GM19043 (cell line): Measurements from ENCODE around the gene TBL2.
"Not testable (repeated sequence)": the region's sequence is repeated elsewhere in the genome, so short reads cannot be mapped to it uniquely, and the experiment has no call there.

Experiments
- ATAC-seq: cut with Tn5 transposase; IDR thresholded peaks from one replicate; pipeline ENCODE4 v1.9.1; 2021; ENCODE audit warnings: low read depth; ENCODE audit not compliant: unreplicated experiment

Gene TBL2

GRCh38 chr7:73570977-73571376, 7.4 kb downstream of the TBL2 start:
- ATAC-seq, result no peak

GRCh38 chr7:73570521-73570920, 7.9 kb downstream of the TBL2 start:
- no peak for ATAC-seq

- no peak for ATAC-seq
Measured at GRCh38 chr7:73569042-73569608, 9.3 kb downstream of the TBL2 start.

DNA sequence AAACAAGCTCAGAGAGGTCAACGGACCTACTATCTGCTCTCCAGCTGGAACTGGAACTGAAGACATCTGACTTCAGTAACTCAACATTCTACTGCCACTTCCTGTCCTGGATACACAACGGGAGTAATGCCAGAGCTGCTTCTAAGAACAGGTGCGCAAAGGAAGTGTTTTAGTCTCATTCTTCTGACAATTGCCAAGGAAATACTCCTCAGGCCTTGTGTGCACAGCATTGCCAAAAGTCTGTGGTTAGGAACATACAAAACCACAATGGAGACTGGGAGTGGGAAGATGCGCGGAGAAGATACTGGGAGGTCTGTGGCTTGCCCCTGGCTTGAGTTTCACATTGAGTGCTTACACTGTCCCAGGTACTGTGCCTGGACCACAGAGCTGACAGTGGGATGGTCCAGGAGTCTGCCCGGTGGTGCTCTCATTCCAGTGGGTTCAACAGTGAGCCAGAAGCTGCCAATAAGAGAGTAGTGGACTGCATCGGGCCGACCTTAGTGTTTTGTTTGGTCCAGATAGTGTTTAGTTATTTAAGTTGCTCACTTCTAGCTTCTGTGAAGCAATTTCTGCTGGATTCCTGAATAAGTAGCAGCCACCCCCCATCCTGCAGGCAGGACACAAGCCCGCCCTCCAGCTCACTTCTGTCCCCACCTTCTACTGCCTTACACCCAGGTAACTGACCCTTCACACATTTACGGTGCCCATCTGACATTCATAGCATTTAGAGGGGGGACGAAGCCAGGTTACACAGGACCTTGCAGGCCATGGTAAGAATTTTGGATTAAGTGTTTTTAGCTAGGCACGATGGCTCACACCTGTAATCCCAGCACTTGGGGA, 10.3 kb downstream of the TBL2 start:
- no peak for ATAC-seq

- ATAC-seq, result no peak
Measured at GRCh38 chr7:73567140-73567539, 11.2 kb downstream of the TBL2 start.

DNA sequence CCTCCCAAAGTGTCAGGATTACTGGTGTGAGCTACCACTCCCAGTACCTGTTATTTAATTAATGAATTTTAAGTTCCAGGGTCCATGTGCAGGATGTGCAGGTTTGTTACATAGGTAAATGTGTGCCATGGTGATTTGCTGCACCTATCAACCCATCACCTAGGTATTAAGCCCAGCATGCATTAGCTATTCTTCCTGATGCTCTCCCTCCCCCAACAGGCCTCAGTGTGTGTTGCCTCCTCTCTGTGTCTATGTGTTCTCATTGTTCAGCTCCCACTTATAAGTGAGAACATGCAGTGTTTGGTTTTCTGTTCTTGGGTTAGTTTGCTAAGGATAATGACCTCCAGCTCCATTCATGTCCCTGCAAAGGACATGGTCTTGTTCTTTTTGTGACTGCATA, 11.9 kb downstream of the TBL2 start:
- ATAC-seq, result not testable (repeated sequence)

GRCh38 chr7:73565675-73566340, 12.6 kb downstream of the TBL2 start:
- ATAC-seq, result no peak

GRCh38 chr7:73560109-73560835, 18.1 kb downstream of the TBL2 start:
- ATAC-seq, result no peak

DNA sequence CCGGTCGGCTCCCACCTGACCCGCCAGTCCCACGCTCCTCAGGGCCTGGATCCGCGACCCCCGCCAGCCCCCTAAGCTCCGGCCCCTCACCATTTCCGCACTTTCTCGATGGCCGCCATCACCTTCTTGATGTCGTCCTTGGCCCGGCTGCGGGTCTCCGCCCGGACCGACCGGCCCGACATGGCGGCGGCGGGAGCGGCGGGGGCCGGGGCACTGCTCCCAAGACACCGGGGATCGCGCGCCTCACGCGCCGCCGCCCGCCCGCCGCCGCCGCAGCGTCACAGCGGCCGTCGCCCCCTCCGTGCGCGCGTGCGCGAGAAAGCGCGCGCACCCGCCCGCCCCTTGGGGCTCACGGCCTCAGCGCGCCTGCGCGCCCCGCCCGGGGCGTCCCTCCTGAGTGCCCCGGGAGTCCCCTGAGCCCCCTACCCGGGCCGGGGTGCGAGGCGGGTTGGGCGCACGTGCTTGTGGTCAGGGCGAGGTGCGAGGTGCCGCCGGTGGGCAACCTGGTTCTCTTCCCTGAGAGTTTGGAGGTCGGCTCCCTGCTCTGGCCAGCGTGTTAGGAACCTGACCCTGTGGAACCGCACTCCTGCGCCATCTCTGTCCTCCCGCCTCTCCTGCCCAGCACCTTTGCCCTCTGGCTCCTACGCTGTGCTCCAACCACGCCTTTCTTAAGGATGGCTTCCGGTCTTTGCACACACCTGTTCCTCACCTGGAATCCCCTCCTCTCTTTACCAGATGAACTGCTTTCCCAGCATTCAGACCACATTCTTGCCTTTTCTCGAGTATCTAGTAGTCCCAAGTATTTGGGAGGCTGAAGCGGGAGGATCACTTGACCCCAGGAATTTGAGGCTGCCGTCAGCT, 20.8 kb downstream of the TBL2 start, which contains the start of gene BCL7B:
Gene BCL7B, minus strand, starts transcription at position 294 of the 861 bp plus-strand sequence. Its CDS starts 112 bp downstream, at position 182.
- ATAC-seq, result peak; percentile 36

DNA sequence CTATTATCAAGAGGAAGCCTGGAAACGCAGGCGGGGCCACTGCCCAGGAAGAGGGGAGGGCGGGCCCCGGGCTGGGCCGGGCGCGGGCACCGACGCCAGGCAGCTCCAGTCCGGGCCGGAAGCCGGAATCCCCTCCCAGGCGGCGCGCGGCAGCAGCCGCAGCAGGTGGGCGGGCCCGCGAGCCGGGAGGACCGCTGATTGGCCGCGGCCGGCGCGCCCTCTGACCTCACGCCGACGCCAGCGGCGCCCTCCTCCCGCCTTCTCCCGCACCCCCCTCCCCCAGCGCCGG, 21.3 kb downstream of the TBL2 start:
- ATAC-seq, result peak; percentile 85

DNA sequence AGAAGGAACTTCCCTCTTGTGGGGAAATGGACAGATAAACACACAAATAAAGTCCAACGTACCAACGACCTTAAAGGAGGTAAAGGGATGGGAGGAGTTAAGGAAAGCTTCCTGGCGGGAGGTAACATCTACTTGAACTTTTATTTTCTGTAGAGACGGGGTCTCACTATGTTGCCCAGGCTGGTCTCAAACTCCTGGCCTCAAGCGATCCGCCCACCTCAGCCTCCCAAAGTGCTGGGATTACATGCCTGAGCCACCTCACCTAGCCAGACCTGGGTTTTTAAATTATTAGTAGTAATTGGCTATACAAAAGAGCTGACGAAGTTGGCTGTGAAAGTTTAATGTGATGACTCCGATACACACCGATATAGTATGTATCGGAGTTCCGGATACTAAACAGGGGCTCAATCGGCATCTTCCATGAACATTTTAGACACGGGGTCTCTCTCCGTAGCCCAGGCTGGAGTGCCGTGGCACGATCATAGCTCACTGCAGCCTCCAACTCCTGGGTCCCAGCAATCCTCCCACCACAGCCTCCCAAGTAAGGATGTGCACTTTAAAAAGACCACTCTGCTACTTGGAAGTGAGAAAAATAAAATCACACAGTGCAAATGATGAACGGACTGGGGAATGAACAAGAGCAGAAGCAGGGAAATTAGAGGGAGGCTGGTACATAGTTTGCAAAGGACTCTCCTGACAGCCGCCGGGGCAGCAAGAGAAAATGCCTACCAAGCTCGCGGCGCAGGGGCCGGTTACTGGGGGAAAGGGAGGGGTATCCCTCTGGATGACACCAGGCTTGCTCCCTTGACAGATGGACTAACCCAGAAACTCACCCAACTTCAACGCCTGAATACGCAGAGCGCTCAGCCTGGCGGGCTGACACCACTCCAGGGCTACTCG, 21.9 kb downstream of the TBL2 start:
- ATAC-seq, result no peak

GRCh38 chr7:73555411-73555982, 22.9 kb downstream of the TBL2 start:
- ATAC-seq, result no peak

DNA sequence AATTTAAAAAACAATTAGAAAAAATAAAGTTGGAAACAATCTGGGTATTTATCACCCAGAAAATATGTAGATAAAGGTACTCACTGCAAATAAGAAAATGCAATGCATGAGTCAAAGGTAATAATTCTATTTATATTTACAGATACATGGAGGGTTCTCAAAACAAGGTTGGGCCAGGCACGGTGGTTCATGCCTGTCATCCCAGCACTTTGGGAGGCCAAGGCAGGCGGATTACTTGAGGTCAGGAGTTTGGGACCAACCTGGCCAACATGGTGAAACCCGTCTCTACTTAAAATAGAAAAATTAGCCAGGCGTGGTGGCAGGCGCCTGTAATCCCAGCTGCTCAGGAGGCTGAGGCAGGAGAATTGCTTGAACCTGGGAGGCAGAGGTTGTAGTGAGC, 28.3 kb downstream of the TBL2 start:
- ATAC-seq, result not testable (repeated sequence)

DNA sequence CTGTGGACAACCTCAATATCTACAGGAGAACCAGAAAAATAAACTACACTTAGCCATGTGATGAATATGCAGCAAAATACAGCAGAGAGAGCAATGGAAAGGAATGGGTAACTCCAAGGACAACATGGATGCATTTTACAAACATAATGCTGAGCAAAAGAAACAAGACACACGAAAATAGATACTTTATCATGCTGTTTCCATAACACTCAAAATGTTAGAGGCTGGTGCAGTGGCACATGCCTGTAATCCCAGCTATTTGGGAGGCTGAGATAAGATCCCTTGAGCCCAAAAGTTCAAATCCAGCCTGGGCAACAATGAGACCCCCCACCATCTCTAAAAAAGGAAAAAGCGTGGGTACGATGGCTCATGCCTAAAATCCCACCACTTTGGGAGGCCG, 29.2 kb downstream of the TBL2 start:
- no peak for ATAC-seq

GRCh38 chr7:73547841-73548240, 30.5 kb downstream of the TBL2 start:
- ATAC-seq, result no peak

DNA sequence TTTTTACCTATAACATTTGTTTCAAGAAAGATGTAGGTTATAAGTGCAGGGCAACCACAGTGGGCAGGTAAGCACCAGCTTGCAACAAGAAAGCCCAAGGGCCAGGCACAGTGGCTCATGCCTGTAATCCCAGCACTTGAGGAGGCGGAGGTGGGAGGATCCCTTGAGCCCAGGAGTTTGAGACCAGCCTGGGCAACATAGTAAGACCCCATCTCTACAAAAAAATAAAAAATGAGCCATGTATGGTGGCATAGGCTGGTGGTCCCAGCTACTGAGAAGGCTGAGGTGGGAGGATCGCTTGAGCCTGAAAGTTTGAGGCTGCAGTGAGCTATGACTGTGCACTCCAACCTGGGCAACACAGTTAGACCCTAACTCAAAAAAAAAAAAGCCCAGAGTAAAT, 33.7 kb downstream of the TBL2 start:
- no peak for ATAC-seq

GRCh38 chr7:73541722-73542121, 36.7 kb downstream of the TBL2 start:
- no peak for ATAC-seq

DNA sequence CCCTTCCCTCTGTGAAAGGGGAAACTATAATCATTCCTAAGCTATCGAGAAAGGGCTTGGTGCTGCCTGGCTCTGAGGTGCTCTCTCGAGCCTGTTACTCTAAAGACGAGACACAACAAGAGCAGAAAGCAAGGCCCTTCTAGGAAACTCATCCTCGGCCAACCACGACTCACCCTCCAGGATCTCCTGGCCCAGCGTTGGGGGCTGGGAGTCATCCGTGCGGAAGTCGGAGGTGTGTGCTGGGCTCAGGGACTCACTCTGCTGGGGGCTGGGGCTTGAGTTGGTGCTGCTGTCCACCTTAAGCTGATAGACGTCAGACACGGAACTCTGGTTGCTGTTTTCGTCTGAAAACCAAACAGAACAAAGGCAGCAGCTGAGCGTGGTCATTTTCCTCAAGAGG, 38.7 kb downstream of the TBL2 start:
- ATAC-seq, result no peak

DNA sequence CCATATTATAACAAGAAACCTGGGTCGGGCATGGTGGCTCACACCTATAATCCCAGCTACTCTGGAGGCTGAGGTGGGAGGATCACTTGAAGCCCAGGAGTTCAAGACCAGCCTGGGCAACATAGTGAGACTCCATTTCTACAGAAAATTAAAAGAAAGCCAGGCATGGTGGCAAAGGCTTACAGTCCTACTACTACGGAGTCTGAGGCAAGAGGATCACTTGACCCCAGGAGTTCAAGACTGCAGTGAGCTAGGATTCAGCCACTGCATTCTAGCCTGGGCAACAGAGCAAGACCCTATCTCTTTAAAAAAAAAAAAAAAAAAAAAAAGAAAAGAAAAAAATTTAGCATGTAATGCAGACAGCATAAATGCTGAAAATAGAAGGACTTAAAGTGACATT, 39.9 kb downstream of the TBL2 start:
- not testable (repeated sequence) for ATAC-seq
